Stomach (tissue), 9 donors: ENCODE data around the gene PINLYP. TPM values are rescaled to one million over a fixed set of nuclear protein-coding genes. Genes with fewer than 3 reads are reported as not detected.

Experiments
- DNase-seq, 2 donors: peaks; one replicate each; pipeline versions ENCODE4 v3.0.0 to v3.0.0-alpha.2; 2013 to 2019
- H3K27ac ChIP-seq, 5 donors: fragments of 200-600 bp in 4 of 5; sonication (generic) in 4 of 5; one replicate each; pipeline ENCODE4 v1.5.1; 2013 to 2019; ENCODE audit warnings: mild to moderate bottlenecking in 1 of 5, moderate library complexity in 1 of 5
- H3K27me3 ChIP-seq, 3 donors: fragments of 200-600 bp; sonication (generic); one replicate each; pipeline ENCODE4 v1.5.1; 2017 to 2019; ENCODE audit warnings: mixed run types in 1 of 3
- H3K36me3 ChIP-seq, 4 donors: fragments of 200-600 bp; sonication (generic); 1 replicate in 3 of 4; 2 replicates in 1 of 4; pipeline ENCODE4 v1.5.1; 2016 to 2019
- H3K4me1 ChIP-seq, 4 donors: fragments of 200-600 bp; sonication (generic); one replicate each; pipeline ENCODE4 v1.5.1; 2016 to 2019
- H3K4me3 ChIP-seq, 4 donors: fragments of 200-600 bp; sonication (generic) in 3 of 4; one replicate each; pipeline ENCODE4 v1.5.1; 2016 to 2019; ENCODE audit warnings: mild to moderate bottlenecking in 1 of 4
- H3K9me3 ChIP-seq, 4 donors: fragments of 200-600 bp; sonication (generic); one replicate each; pipeline ENCODE4 v1.5.1; 2016 to 2019
- EP300 ChIP-seq: sonication (generic); formaldehyde crosslinking; IDR thresholded peaks from one replicate; pipeline ENCODE4 v1.6.1; 2017; ENCODE audit warnings: antibody characterized with exemption
- POLR2A ChIP-seq, 4 donors: fragments of 450-650 bp; IDR thresholded peaks; one replicate each; pipeline ENCODE4 v1.6.1; 2016; ENCODE audit warnings: antibody characterized with exemption in 4 of 4, control low read depth in 2 of 4, mild to moderate bottlenecking in 1 of 4, moderate library complexity in 1 of 4
- POLR2AphosphoS5 ChIP-seq, 3 donors: sonication (generic); formaldehyde crosslinking; IDR thresholded peaks; one replicate each; pipeline ENCODE4 v1.6.1; 2016; ENCODE audit warnings: antibody characterized with exemption in 3 of 3
- WGBS, 5 donors: extraction: QIAGEN DNeasy Blood & Tissue Kit in 3 of 5; methylation state at CpG; one replicate each; pipeline versions ENCODE4 v1.1.5 to v1.1.7; 2013 to 2018; 5-methylcytosine and 5-hydroxymethylcytosine counted together
- intact Hi-C: fragments of 100-400 bp; cut with DNase I; formaldehyde crosslinking; loops from one replicate; pipeline ENCODE4 v1.15.1; 2023; ENCODE audit warnings: low total_unique reads
- polyA plus RNA-seq, 3 donors: library from polyadenylated mRNA; stranded (reverse); fragments of 200-250 nt; gene quantifications; one replicate each; pipeline ENCODE4 v1.2.3, GENCODE V29; 2013
- total RNA-seq, 5 donors: library from RNA; depleted of rRNA; stranded (reverse); fragments of >200 nt; gene quantifications; one replicate each; pipeline versions ENCODE4 v1.1.0 to v1.2.3, GENCODE V29; 2014 to 2016
- TF ChIP-seq, protein P1 (sequence below), 7 experiments: fragments of 450-650 bp in 4 of 7; fragments of 200-600 bp in 3 of 7; sonication (generic) in 3 of 7; IDR thresholded peaks; one replicate each; pipeline ENCODE4 v1.5.1; 2016 to 2019; ENCODE audit warnings: antibody characterized with exemption in 7 of 7, control low read depth in 2 of 7, mild to moderate bottlenecking in 1 of 7
- donor health status: healthy with polysubstance abuse.
- donor health status: Bipolar disorder and iron deficiency.
- donor health status: healthy.

Gene PINLYP
- total and polyA plus RNA-seq, 8 donors, result 0.14 to 18.7 (median 8.0) TPM; not detected in 1

DNA sequence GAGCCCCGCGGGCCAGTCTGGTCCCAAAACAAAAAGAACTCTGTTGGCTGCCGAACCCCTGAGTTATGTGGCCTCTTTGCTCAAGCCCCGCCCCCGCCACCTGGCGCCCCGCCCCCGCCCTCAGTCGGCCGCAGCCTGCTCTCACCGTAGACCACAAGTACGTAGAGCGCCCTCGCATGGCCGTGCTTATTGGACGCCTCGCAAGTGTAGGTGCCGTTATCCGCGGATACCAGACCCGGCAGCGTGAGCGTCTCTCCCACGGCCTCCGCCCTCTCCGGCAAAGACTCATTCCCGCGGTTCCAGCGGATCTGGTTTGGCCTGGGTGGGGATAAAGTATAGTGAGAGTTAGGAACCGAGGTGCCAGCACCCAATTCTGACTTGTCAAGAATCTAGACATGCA, 49.3 kb downstream of the PINLYP start:
- Histone ChIP-seq H3K4me1 (peaks cover 0 to 21% (median 12%) of the 10 kb centered on the region in 4 donors), H3K27ac (no peak overlapping the region), H3K36me3 (no peaks in the 10 kb centered on the region), H3K4me3 (no peak overlapping the region), H3K27me3 (no peaks in the 10 kb centered on the region), H3K9me3 (no peaks in the 10 kb centered on the region)
- intact Hi-C loops, result no loop called here
- WGBS, 5 donors, result 22 to 37% (median 33%) methylated on average over 15 to 30 of the region's 30 CpGs
- DNase-seq, result peak; percentile 70 to 82
- TF ChIP-seq POLR2AphosphoS5 (IDR thresholded peaks at IDR 0.05) (no peak), POLR2A (IDR thresholded peaks at IDR 0.05) (no peak), EP300 (no peak)
- TF ChIP-seq, protein P1, sequence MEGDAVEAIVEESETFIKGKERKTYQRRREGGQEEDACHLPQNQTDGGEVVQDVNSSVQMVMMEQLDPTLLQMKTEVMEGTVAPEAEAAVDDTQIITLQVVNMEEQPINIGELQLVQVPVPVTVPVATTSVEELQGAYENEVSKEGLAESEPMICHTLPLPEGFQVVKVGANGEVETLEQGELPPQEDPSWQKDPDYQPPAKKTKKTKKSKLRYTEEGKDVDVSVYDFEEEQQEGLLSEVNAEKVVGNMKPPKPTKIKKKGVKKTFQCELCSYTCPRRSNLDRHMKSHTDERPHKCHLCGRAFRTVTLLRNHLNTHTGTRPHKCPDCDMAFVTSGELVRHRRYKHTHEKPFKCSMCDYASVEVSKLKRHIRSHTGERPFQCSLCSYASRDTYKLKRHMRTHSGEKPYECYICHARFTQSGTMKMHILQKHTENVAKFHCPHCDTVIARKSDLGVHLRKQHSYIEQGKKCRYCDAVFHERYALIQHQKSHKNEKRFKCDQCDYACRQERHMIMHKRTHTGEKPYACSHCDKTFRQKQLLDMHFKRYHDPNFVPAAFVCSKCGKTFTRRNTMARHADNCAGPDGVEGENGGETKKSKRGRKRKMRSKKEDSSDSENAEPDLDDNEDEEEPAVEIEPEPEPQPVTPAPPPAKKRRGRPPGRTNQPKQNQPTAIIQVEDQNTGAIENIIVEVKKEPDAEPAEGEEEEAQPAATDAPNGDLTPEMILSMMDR (IDR thresholded peaks at IDR 0.05), result no peak

DNA sequence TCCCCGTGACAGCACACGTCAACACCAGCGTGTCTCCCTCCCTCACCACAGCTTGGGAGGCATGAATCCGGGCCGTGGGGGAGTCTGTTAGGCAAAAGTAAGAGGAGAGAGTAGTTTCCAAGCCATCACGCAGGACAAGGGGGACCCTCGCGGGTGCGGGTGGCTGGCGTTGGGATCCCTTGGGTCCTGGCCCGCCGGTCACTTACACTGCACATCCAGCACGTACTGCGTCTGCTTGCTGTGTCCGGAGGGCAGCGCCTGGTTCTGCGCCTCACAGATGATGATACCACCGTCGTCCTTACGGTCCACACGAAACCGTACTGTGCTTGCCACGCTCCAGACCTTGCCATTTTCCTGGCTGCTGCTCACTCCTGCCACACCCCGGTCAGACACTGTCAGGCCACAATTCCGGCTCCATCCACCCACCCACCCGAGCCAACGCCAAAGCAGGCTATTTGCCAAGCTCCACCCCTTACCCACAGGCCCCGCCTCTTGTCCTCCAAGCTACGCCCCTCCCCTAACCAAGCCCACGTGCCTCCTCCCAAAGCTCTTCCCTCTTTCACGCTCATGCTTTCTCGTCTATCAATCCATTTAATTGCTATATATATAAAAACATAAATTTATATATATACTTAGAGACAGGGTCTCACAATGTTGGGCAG, 50.4 kb downstream of the PINLYP start:
- Histone ChIP-seq H3K4me3 (no peak overlapping the region), H3K27ac (no peak overlapping the region), H3K27me3 (no peaks in the 10 kb centered on the region), H3K36me3 (no peaks in the 10 kb centered on the region), H3K4me1 (peaks cover 0 to 10% (median 4%) of the 10 kb centered on the region in 4 donors), H3K9me3 (no peaks in the 10 kb centered on the region)
- 74 to 82% (median 77%) methylated on average over 31 to 32 of the region's 32 CpGs for WGBS, 5 donors
- intact Hi-C loops, result no loop called here
- DNase-seq, result peak in 1 of 2 donors; percentile 47
- no peak for TF ChIP-seq POLR2AphosphoS5 (IDR thresholded peaks at IDR 0.05)
- TF ChIP-seq EP300, result no peak
- TF ChIP-seq POLR2A (IDR thresholded peaks at IDR 0.05), result no peak
- TF ChIP-seq, protein P1 (IDR thresholded peaks at IDR 0.05), result no peak

DNA sequence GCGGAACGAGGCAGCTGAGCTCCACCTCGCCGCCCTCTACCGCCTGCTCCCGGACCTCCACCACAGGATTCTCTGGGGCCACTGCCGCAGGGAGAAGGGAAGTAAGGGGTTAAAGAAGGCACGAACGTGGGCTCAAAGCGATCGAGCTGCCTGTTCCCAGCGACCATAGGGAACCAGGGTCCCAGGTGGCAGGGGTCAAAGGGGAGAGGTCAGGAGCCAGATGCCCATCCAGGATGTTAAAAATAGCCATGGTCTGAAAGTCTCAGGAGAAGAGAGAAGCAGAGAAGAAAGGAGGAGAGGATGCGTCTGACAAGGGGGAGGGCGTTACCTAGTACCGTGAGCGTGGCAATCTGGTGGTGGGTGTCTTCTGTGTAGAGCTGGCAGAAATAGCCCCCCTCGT, 51.2 kb downstream of the PINLYP start:
- Histone ChIP-seq H3K4me1 (peaks cover 0 to 10% (median 4%) of the 10 kb centered on the region in 4 donors), H3K27ac (no peak overlapping the region), H3K27me3 (no peaks in the 10 kb centered on the region), H3K36me3 (no peaks in the 10 kb centered on the region), H3K4me3 (no peak overlapping the region), H3K9me3 (no peaks in the 10 kb centered on the region)
- 57 to 67% (median 62%) methylated on average over 15 to 17 of the region's 17 CpGs for WGBS, 5 donors
- intact Hi-C loops, result no loop called here
- no peak for TF ChIP-seq EP300
- TF ChIP-seq, protein P1 (IDR thresholded peaks at IDR 0.05), result no peak
- TF ChIP-seq POLR2AphosphoS5 (IDR thresholded peaks at IDR 0.05), result no peak
- DNase-seq, result no peak

DNA sequence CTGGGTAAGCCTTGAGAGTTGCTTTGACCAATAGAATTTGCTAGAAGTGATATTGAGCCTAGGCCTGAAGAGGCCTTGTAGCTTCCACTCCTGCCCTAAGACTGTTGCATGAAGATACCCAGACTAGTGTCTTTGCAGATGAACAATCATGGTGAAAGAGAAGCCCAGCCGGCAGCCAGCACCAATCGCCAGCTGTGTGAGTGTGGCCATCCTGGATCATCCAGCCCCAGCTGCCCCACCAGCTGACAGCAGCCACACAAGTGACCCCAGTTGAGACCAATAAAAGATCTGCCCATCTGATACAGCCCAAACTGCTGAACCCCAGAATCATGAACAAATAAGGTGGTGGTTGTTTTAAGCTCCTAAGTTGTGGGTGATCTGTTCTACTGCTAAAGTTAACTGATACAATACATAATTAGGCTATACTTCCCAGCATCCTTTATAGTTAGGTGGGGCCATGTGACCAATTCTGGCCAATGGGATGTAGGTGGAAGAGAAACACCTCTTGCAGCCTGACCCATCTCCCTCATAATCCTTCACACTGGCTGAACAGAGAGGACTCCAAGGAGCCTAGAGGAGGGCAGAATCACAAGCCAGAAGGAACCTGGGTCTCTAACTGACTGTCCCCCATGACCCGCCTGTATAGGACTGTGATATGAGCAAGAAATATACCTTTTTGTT, 53.2 kb downstream of the PINLYP start:
- 87 to 98% (median 88%) methylated on average over 3 of the region's 3 CpGs for WGBS, 5 donors
- Histone ChIP-seq H3K36me3 (no peaks in the 10 kb centered on the region), H3K9me3 (no peaks in the 10 kb centered on the region), H3K4me1 (peaks cover 0 to 10% (median 4%) of the 10 kb centered on the region in 4 donors), H3K27ac (no peak overlapping the region), H3K27me3 (no peaks in the 10 kb centered on the region), H3K4me3 (no peak overlapping the region)
- no peak for TF ChIP-seq POLR2AphosphoS5 (IDR thresholded peaks at IDR 0.05)
- TF ChIP-seq, protein P1 (IDR thresholded peaks at IDR 0.05), result no peak
- no peak for TF ChIP-seq POLR2A (IDR thresholded peaks at IDR 0.05)
- TF ChIP-seq EP300, result no peak
- intact Hi-C loops, result no loop called here
- no peak for DNase-seq
